GM23338 (cell line): Measurements from ENCODE around the gene FOXF1.

Experiments used
- EZH2phosphoT487 ChIP-seq: fragments of 200-600 bp; sonication (generic); IDR thresholded peaks from one replicate; pipeline ENCODE4 v1.8.1; 2018; ENCODE audit warnings: antibody characterized with exemption; ENCODE audit not compliant: unreplicated experiment
- POLR2AphosphoS5 ChIP-seq: IDR thresholded peaks from 2 replicates; pipeline ENCODE4 v1.6.1; 2016; ENCODE audit warnings: antibody characterized with exemption, low read depth
- TF ChIP-seq, protein P1 (sequence below), 2 experiments: fragments of 200-600 bp in 1 of 2; sonication (generic) in 1 of 2; conservative IDR thresholded peaks; 2 replicates each; pipeline versions ENCODE4 v1.5.1 to v1.6.1; 2016 to 2017; ENCODE audit warnings: antibody characterized with exemption in 2 of 2, low read depth in 2 of 2, mild to moderate bottlenecking in 2 of 2, moderate library complexity in 1 of 2
- TF ChIP-seq, protein P2 (sequence below): IDR thresholded peaks from one replicate; pipeline ENCODE4 v1.6.1; 2018; ENCODE audit warnings: antibody characterized with exemption; ENCODE audit not compliant: unreplicated experiment

DNA sequence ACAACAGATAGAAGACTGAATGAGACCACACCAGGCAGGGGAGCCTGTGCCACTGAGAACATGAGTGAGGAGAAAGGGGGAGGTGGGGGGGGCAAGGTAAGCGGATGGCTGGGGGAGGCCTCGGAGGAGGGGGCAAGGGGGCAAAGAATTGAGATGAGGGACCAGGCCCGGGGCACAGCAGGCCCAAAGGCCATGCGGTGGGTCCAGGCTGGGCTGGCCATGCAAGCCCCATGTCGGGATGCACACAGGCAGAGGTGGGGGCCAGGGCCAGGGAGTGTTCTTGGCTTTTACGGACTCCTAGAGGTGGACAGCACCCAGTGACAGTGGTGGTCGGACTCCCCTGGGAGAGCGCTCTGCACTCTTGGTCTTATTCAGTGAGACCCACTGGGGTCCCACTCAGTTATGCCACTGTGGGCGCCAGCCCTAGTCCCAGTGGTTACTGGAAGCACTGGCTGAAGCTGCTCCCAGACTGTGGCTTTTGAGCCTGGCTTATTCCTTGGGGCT is 49.5 kb downstream of the FOXF1 start:
- TF ChIP-seq, protein P1, sequence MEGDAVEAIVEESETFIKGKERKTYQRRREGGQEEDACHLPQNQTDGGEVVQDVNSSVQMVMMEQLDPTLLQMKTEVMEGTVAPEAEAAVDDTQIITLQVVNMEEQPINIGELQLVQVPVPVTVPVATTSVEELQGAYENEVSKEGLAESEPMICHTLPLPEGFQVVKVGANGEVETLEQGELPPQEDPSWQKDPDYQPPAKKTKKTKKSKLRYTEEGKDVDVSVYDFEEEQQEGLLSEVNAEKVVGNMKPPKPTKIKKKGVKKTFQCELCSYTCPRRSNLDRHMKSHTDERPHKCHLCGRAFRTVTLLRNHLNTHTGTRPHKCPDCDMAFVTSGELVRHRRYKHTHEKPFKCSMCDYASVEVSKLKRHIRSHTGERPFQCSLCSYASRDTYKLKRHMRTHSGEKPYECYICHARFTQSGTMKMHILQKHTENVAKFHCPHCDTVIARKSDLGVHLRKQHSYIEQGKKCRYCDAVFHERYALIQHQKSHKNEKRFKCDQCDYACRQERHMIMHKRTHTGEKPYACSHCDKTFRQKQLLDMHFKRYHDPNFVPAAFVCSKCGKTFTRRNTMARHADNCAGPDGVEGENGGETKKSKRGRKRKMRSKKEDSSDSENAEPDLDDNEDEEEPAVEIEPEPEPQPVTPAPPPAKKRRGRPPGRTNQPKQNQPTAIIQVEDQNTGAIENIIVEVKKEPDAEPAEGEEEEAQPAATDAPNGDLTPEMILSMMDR (conservative IDR thresholded peaks at IDR 0.05; ENCODE audit: low read depth in 2 of 2), result no peak
- TF ChIP-seq EZH2phosphoT487 (no peak), POLR2AphosphoS5 (no peak)
- TF ChIP-seq, protein P2, sequence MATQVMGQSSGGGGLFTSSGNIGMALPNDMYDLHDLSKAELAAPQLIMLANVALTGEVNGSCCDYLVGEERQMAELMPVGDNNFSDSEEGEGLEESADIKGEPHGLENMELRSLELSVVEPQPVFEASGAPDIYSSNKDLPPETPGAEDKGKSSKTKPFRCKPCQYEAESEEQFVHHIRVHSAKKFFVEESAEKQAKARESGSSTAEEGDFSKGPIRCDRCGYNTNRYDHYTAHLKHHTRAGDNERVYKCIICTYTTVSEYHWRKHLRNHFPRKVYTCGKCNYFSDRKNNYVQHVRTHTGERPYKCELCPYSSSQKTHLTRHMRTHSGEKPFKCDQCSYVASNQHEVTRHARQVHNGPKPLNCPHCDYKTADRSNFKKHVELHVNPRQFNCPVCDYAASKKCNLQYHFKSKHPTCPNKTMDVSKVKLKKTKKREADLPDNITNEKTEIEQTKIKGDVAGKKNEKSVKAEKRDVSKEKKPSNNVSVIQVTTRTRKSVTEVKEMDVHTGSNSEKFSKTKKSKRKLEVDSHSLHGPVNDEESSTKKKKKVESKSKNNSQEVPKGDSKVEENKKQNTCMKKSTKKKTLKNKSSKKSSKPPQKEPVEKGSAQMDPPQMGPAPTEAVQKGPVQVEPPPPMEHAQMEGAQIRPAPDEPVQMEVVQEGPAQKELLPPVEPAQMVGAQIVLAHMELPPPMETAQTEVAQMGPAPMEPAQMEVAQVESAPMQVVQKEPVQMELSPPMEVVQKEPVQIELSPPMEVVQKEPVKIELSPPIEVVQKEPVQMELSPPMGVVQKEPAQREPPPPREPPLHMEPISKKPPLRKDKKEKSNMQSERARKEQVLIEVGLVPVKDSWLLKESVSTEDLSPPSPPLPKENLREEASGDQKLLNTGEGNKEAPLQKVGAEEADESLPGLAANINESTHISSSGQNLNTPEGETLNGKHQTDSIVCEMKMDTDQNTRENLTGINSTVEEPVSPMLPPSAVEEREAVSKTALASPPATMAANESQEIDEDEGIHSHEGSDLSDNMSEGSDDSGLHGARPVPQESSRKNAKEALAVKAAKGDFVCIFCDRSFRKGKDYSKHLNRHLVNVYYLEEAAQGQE, result no peak
